Midbrain (tissue), 1 donor: ENCODE data around the gene NCBP3.
"Not testable (repeated sequence)": the region's sequence is repeated elsewhere in the genome, so short reads cannot be mapped to it uniquely, and the experiment has no call there.

Source experiments
- DNase-seq: peaks from one replicate; lab custom pipeline; 2025; lab: John Stamatoyannopoulos, UW

Gene NCBP3

DNA sequence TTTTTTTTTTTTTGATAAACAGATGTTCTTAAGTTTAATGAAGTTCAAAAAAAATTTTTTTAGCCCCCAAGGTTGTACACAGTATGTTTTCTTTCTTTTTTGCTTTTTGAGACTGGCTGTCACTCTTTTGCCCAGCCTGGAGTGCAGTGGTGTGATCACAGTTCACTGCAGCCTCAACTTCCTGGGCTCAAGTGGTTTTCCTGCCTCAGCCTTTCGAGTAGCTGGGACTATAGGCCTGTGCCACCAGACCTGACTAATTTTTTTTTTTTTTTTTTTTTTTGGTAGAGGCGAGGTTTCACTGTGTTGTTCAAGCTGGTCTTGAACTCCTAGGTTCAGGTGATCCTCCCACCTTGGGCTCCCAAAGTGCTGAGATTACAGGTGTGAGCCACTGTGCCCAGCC, 57.8 kb downstream of the NCBP3 start:
- DNase-seq, result no peak

- not testable (repeated sequence) for DNase-seq
Measured at GRCh38 chr17:3785323-3785722, 60.7 kb downstream of the NCBP3 start.

DNA sequence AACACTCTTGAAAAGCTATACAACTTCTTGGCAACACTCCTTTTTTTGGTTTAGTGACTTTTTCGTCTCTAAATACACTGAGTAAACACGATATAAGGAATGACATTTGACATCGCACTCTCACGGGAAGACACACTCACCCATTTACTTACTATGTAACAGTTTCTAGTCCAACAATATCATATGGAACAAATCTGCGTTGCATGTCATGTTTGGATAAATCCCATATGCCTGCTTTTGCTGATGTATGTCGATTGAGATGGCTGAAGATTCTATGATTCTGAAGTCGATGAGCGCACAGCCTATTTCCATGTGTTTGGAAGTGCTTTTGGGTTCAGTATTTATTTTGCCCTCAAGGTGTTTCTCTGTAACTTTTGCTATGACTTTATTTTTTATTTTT, 63.3 kb downstream of the NCBP3 start:
- DNase-seq, result no peak

DNA sequence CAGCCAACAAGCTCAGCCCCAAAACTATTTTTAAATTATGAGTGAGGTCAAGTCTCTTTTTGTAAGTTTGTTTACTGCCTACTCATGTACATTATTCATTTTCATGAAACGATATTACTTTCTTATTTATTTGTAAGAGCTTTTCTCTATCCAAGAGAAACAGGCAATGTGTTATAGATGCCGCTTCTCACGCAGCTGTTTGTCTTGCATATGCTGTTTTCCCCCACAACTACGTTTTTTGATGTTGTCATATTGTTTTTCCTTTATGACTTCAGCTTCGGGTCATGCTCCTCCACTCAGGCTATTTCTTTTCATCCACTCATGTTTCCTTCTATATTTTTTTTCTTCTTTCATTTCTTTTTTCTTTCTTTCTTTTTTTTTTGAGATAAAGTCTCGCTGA, 65.1 kb downstream of the NCBP3 start:
- no peak for DNase-seq

GRCh38 chr17:3777366-3778120, 68.5 kb downstream of the NCBP3 start:
- no peak for DNase-seq

DNA sequence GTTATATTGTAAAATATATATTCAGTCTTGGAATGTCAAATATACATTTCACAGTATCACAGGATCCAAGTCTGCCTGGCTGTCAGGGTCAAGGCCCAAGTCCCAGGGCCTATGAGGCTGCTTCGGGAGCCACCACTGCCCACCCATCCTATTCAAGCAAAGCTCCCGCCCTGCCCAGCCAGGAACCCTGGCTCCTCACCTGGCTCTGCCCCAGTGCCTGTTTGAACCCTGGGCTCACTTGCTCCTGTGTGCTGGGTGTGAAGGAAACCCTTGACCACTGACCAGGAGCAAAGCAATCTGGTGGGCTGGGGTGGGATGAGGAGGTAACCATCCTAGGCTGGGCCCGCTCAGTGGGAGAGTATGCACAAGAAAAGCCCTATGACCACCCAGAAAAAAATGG, 72.1 kb downstream of the NCBP3 start:
- no peak for DNase-seq

DNA sequence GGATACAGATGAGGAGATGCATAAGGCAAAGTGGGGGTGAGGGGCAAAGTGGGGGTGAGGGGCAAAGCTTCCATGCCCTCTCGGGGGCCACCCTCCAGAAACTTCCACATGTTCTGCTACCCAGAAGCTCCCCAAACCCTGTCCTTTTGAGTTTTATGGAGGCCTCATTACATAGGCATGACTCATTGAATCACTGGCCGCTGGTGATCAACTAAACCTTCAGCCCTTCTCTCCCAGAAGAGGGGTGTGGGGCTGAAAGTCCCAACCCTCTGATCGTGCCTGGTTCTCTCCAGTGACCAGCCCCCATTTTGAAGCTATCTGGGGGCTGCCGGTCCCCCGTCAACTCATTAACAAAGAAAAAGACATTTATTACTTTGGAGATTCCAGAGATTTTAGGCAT, 72.5 kb downstream of the NCBP3 start:
- DNase-seq, result no peak

DNA sequence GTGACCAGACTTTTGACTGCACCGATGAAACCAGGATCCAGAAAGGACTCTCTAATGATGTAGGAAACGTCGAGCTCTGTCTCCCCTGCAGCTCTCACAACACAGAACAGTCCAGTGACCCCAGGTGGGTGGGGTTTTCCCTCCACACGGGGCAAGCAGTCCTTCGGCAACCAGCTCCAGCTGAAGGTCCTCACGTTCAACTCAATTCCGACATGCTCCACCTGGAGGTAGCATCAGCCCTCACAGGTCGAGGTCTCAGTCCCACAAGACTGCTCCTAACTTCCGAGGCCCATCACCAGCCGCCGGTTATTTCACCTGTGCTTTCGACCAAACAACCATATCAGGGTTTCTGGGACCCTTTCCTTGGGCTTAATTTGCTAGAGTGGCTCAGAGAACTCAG, 73.3 kb downstream of the NCBP3 start:
- no peak for DNase-seq

DNA sequence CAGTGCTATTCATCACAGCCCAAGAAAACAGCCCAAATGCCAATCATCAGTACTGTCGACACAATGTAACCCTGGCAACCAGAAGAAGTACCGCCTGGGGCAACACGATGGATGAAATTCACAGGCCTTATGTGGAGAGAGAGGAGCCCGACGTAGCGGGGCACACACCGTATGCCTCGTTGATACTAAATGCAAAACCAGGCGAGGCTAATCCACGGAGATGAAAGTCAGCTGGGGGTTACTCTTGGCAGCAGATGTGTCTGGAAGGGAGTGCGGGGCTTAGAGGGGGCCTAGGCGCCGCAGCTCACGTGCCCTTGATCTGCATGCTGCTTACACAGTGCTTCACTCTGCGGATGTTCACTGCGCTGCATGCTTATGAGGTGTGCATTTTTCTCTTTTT, 74.9 kb downstream of the NCBP3 start:
- no peak for DNase-seq

DNA sequence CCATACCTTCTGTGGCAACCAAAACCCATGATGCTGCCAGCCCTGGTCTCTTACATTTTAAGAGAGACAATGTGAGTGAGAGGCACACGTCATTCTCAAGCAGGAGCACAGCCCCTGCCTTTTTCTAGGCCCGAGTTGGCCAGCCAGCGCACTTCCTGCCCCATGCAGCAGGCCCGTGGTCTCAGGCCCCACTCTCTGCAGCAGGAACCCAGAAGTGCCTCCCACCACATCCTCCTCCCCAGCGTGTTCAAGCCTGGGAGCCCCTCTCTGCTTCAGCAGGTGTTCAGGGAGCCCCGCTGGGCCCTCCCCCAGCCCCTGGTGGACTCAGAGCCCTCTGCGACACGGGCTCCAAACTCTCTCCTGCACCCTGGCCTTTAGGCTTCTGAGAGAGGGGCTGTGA, 75.6 kb downstream of the NCBP3 start:
- DNase-seq, result no peak

DNA sequence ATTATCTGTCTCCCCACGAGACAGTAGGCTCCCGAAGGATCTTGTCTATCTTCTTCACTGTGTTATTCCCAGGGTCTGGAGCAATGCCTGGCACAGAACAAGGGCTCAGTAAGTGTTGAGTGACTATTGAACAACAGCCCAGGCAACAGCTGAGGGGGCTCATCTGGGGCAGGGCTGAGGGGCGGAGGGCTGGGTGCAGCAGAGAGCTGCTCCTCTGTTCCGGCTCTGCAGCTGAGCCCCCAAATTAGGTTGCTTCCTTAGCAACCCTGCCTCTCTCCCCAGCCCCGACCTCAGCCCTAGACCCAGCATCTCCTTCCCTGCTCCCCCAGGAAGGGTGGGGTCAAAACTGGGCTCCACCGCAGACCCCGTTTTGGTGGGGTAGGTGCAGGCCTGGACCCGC, 77.3 kb downstream of the NCBP3 start:
- DNase-seq, result no peak

DNA sequence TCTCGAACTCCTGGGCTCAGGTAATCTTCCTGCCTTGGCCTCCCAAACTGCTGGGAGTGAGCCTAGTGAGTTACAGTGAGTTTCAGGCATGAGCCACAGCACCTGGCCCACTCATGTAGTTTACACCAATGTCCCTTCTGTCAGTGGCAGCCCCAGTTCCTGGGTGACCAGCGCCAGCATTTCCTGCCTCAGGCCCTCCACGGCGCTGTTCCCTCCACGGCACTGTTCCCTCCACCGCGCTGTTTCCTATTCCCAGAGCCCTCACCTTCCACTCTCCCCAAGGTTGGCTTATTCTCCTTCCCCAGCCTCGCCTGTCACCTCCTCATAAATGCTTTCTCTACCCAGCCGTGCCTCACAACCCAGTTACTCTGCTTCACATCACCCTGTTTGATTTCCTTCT, 77.7 kb downstream of the NCBP3 start:
- no peak for DNase-seq

- DNase-seq, result no peak
Measured at GRCh38 chr17:3766779-3767178, 79.3 kb downstream of the NCBP3 start.

DNA sequence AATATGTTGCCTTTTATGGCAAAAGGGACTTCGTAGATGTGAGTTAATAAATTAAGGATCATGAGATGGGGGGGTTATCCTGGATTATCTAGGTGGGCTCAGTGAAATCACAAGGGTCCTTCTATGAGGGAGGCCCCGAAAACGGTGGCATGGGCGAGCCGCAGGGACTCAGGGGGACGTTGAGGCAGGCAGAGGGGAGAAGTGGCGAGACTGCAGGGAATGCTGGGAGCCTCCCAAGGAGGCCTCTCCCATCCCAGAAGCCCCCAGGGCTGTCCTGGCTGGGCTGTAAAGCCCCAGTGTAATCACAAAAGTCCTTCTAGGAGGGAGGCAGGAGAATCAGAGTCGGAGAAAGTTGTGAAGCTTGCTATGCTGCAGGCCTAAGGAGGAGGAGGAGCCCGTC, 80.1 kb downstream of the NCBP3 start:
- DNase-seq, result no peak

- DNase-seq, result no peak
Measured at GRCh38 chr17:3763777-3764170, 82.3 kb downstream of the NCBP3 start.

GRCh38 chr17:3762922-3763776, 82.9 kb downstream of the NCBP3 start:
- DNase-seq, result no peak

- DNase-seq, result no peak
Measured at GRCh38 chr17:3761918-3762380, 84.1 kb downstream of the NCBP3 start.

DNA sequence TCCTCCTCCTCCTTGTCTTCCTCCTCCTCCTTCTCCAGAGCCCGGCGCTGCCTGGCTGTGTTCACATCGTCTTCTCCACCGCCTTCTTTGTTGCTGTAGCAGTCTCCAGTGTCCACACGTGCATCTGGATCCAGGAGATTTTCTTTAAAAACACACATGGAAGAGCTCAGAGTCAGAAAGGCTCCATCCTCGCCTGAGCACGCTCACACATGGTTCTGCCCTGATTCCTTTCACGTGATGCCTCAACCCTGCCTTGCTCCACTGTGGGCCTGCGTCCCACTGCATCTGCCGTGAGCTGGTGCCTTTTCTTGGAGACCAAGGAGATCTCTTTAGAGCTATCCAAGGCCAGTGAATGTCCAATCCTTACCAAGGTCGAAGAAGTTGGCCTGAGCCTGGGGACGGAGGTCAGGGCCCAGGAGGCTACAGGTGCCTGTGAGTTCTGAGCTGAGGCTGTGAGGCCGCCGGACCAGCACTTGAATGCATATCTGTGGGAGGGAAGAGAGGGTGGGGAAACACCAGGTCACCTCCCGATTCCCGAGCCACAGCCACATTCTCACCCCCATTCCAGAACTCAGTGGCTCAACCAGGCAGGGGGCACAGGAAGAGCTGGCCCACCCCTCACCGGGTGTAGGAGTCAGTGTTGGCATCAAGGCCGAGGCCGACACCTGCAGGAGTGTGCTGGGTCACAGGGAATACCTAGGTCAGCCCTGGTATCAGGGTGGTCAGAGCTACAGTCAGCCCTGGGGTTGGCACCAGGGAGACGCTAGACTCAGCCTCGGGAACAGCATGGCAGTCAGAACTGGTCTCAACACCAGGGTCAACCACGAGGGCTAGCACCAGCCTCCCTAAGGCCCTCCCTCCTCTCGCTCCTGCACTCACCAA, 84.8 kb downstream of the NCBP3 start:
- no peak for DNase-seq

DNA sequence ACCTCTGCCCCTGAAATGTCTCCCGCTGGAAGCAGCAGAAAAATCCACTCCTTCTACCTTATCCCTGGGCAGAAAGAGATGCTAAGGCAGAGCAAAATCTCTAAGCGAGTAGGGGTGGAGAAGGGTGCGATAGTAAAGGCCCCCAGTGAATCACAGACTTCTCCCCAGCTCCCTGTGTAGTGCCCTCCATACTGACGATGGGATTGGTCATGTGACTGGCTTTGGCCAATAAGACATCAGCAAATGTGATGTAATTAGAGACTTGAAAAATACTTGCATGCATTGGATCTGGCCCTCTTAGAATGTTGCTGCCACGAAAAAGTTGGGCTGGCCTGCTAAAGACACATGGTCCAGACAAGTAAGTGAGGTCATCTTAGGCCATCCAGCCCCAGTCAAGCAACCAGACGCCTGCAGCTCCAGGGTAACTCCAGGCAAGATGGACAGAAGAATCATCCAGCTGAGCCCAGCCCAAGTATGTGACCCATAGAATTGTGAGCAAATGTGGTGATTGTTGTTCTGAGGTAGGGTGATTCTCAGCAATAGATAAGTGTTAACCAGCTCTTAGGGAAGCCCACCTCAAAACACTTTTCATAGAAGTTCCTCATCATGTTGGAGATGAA, 86.3 kb downstream of the NCBP3 start:
- DNase-seq, result no peak

- no peak for DNase-seq
Measured at GRCh38 chr17:3755335-3756030, 90.6 kb downstream of the NCBP3 start.
